ENCODE results near the gene PDE3A.

PDE3A gene

GRCh38 chr12:20463913-20464524 is 95.7 kb downstream of the PDE3A start:
- no peak for DNase-seq

- no peak for DNase-seq
Observed at GRCh38 chr12:20469300-20469699, 101.0 kb downstream of the PDE3A start.

- DNase-seq: no peak
Observed at GRCh38 chr12:20469756-20470155, 101.4 kb downstream of the PDE3A start.

GRCh38 chr12:20472102-20472782 is 103.9 kb downstream of the PDE3A start:
- no peak for DNase-seq

GRCh38 chr12:20473133-20473532 is 104.8 kb downstream of the PDE3A start:
- DNase-seq: no peak

- no peak for DNase-seq
Observed at GRCh38 chr12:20474016-20474415, 105.7 kb downstream of the PDE3A start.

- DNase-seq: no peak
Observed at GRCh38 chr12:20474443-20474842, 106.1 kb downstream of the PDE3A start.

- DNase-seq: no peak
Observed at GRCh38 chr12:20475542-20475941, 107.2 kb downstream of the PDE3A start.

GRCh38 chr12:20476551-20476950 is 108.2 kb downstream of the PDE3A start:
- DNase-seq: no peak

- DNase-seq: no peak
Observed at GRCh38 chr12:20477255-20477654, 108.9 kb downstream of the PDE3A start.

GRCh38 chr12:20477672-20478071 is 109.3 kb downstream of the PDE3A start:
- no peak for DNase-seq

- no peak for DNase-seq
Observed at GRCh38 chr12:20482491-20483054, 114.2 kb downstream of the PDE3A start.

- DNase-seq: no peak
Observed at GRCh38 chr12:20483776-20484175, 115.4 kb downstream of the PDE3A start.

- no peak for DNase-seq
Observed at GRCh38 chr12:20486233-20486632, 117.9 kb downstream of the PDE3A start.

- DNase-seq: no peak
Observed at GRCh38 chr12:20487519-20487918, 119.2 kb downstream of the PDE3A start.

- no peak for DNase-seq
Observed at GRCh38 chr12:20489645-20490044, 121.3 kb downstream of the PDE3A start.

- no peak for DNase-seq
Observed at GRCh38 chr12:20490213-20490612, 121.9 kb downstream of the PDE3A start.

- DNase-seq: no peak
Observed at GRCh38 chr12:20491290-20491689, 123.0 kb downstream of the PDE3A start.

- DNase-seq: no peak
Observed at GRCh38 chr12:20492251-20492760, 124.0 kb downstream of the PDE3A start.

GRCh38 chr12:20493934-20494333 is 125.6 kb downstream of the PDE3A start:
- no peak for DNase-seq

- no peak for DNase-seq
Observed at GRCh38 chr12:20494851-20495250, 126.5 kb downstream of the PDE3A start.

- no peak for DNase-seq
Observed at GRCh38 chr12:20495997-20496396, 127.7 kb downstream of the PDE3A start.

GRCh38 chr12:20497707-20498106 is 129.4 kb downstream of the PDE3A start:
- no peak for DNase-seq

GRCh38 chr12:20501958-20502357 is 133.6 kb downstream of the PDE3A start:
- no peak for DNase-seq

All from GF-D8 (cell line).